Lower leg skin (tissue), 4 donors: ENCODE data around the gene TRIM65. TPM values are rescaled to one million over a fixed set of nuclear protein-coding genes. Genes with fewer than 3 reads are reported as not detected.
"Not testable (repeated sequence)": the region's sequence is repeated elsewhere in the genome, so short reads cannot be mapped to it uniquely, and the experiment has no call there.

Experiments
- DNase-seq, 2 donors: peaks; one replicate each; pipeline ENCODE4 v3.0.0-alpha.2; 2019; ENCODE audit warnings: low spot score in 2 of 2
- H3K4me3 ChIP-seq: fragments of 200-600 bp; sonication (generic); 2 replicates; pipeline ENCODE4 v1.5.1; 2017; ENCODE audit warnings: mild to moderate bottlenecking, low read depth; ENCODE audit not compliant: poor library complexity, severe bottlenecking
- POLR2A ChIP-seq, 2 donors: fragments of 450-650 bp; IDR thresholded peaks; one replicate each; pipeline ENCODE4 v1.6.1; 2016 to 2017; ENCODE audit warnings: antibody characterized with exemption in 2 of 2, mild to moderate bottlenecking in 1 of 2, moderate library complexity in 1 of 2
- WGBS, 2 donors: methylation state at CpG; one replicate each; pipeline ENCODE4 v1.1.5; 2018; 5-methylcytosine and 5-hydroxymethylcytosine counted together
- intact Hi-C: fragments of 100-400 bp; cut with DNase I; formaldehyde crosslinking; loops from one replicate; pipeline ENCODE4 v1.15.0; 2023; ENCODE audit warnings: low total_unique reads
- total RNA-seq, 4 donors: library from RNA; depleted of rRNA; stranded (reverse); fragments of >200 nt; gene quantifications; one replicate each; pipeline ENCODE4 v1.1.0, GENCODE V29; 2016
- TF ChIP-seq, protein P1 (sequence below), 3 donors: fragments of 450-650 bp; IDR thresholded peaks; one replicate each; pipeline ENCODE4 v1.5.1; 2016; ENCODE audit warnings: antibody characterized with exemption in 3 of 3, mild to moderate bottlenecking in 3 of 3, moderate library complexity in 2 of 3

Gene TRIM65
- total RNA-seq, 4 donors from 2014 or later = 23.1 to 36.3 (median 32.2) TPM

DNA sequence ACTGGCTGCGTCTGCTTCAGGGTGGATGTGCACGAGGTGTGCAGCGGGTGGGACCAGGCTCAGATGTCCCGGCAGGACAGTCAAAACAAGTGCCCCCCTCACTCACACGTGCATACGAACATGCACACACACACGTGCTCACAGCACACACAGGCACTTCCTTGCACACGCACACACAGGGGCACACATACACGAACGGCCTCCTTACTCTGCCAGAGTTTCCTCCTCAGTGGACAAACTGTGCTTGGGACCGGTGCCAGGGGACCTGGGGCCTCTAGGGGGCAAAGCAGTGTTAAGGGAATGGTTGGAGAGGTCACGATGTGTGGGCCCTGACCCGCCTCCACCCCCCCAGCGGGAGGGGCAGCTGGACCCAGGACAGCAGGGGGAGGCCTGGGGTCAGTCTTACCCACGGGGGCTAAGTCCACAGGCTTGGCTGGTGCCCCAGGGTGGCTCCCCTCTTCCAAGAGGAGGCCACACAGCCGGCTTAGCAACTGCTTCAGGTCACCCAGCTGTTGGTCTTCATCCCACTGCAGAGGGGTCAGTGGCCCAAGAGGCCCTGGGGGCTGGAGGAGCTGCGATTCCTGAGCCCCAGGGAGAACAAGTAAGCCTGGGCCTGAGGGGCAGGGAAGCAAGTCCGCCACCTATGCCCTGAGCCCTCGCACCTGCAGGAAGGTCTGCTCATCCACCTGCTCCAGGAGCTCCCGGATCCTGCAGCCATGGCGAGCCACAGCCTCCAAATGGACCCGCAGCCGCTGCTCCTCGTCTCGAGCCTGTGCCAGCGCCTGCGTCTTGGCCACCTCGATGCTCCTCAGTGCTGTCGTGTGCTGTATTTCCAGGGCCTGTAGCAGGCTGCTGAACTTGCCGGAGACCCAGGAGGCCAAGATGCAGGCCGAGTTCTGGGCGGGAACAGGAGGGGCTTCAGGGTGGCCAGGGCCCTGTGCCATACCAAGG is 4.9 kb downstream of the TRIM65 start:
- no peak for DNase-seq
- H3K4me3 ChIP-seq = no peak overlapping the region
- no peak for TF ChIP-seq POLR2A (IDR thresholded peaks at IDR 0.05)
- TF ChIP-seq, protein P1, sequence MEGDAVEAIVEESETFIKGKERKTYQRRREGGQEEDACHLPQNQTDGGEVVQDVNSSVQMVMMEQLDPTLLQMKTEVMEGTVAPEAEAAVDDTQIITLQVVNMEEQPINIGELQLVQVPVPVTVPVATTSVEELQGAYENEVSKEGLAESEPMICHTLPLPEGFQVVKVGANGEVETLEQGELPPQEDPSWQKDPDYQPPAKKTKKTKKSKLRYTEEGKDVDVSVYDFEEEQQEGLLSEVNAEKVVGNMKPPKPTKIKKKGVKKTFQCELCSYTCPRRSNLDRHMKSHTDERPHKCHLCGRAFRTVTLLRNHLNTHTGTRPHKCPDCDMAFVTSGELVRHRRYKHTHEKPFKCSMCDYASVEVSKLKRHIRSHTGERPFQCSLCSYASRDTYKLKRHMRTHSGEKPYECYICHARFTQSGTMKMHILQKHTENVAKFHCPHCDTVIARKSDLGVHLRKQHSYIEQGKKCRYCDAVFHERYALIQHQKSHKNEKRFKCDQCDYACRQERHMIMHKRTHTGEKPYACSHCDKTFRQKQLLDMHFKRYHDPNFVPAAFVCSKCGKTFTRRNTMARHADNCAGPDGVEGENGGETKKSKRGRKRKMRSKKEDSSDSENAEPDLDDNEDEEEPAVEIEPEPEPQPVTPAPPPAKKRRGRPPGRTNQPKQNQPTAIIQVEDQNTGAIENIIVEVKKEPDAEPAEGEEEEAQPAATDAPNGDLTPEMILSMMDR (IDR thresholded peaks at IDR 0.05) = no peak
- 87 to 90% methylated on average over 29 to 32 of the region's 32 CpGs for WGBS, 2 donors
- intact Hi-C loops = no loop called here

DNA sequence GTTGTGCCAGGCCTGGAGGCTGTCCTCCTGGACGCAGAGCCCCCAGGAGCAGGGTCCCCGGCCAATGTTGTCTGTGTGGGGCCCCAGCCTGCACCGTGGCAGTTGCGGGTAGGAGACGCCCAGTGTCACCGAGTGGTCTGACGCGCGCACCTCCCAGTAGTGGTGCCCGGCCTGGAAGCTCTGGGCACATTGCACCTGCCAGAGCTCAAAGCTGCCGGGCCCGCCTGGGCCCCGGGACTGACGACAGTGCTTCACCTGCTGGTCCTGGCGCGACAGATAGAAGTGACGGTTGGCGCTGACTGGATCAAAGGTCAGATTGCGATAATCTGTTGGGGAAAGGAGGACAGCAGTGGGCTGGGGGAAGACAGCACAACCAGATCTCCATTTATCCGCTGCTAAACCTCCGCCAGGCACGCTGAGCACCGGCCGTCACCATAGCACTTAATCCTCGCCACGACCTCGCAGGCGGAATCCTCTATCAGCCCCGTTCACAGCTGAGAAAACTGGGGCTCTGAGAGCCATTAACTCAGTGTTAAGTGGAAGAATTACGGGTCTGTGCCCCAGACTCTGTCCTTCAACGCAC is 5.6 kb downstream of the TRIM65 start:
- WGBS, 2 donors = 93 to 94% methylated on average over 31 of the region's 31 CpGs
- TF ChIP-seq, protein P1 (IDR thresholded peaks at IDR 0.05) = no peak
- TF ChIP-seq POLR2A (IDR thresholded peaks at IDR 0.05) = no peak
- no peak for DNase-seq
- no peak overlapping the region for H3K4me3 ChIP-seq
- intact Hi-C loops = no loop called here

DNA sequence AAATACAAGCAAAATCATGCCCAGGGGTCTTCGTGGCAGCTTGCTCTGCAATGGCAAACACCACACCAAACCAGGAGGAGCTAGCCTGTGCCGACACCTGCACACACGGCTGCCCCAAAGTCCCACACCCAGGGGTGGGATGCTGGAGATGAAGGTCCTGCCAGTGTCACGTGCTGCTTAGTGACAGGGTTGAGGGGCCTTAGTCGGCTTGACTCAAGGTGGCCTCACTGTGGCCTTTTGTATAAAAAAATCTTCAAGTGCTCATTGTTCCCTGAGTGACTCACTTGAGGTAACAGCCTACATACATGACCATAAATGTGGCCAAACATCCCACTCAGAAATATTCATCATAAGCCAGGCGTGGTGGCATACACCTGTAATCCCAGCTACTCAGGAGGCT is 7.3 kb downstream of the TRIM65 start:
- whole genome bisulfite sequencing, 2 donors = 69 to 77% methylated on average over 6 of the region's 6 CpGs
- DNase-seq = no peak
- intact Hi-C loops = no loop called here
- TF ChIP-seq, protein P1 (IDR thresholded peaks at IDR 0.05) = no peak
- TF ChIP-seq POLR2A (IDR thresholded peaks at IDR 0.05) = no peak
- H3K4me3 ChIP-seq = no peak overlapping the region

DNA sequence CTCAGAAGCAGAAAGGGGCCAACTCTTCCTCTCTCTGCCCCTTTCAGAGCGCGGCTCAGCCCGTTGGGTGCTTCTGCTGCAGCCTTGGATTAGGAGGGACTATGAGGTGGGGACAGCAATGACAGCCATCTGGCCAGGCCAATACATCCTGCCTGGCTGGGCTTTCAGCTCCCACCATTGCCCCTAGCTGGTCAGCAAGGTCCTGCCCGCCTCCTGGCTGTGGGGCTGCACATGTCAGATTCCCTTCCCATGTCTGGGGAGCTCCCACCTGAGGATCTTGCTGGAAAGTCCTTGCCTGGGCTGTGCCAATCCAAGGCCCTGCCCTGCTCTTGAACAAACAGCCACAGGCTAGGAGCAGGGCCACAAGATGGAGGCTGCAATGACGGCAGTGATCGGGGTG is 8.3 kb downstream of the TRIM65 start:
- DNase-seq = no peak
- 83 to 87% methylated on average over 6 of the region's 6 CpGs for WGBS, 2 donors
- intact Hi-C loops = no loop called here
- TF ChIP-seq POLR2A (IDR thresholded peaks at IDR 0.05) = no peak
- TF ChIP-seq, protein P1 (IDR thresholded peaks at IDR 0.05) = no peak
- H3K4me3 ChIP-seq = no peak overlapping the region

DNA sequence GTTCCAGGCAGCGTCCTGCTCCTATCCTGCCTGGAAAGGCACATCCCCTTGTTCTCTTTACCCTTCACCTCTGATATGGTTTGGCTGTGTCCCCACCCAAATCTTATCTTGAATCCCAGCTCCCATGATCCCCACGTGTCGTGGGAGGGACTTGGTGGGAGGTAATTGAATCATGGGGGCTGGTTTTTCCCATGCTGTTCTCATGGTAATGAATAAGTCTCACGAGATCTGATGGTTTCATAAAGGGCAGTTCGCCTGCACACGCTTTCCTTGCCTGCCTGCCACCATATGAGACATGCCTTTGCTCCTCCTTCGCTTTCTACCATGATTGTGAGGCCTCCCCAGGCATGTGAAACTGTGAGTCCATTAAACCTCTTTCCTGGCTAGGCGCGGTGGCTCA is 10.9 kb downstream of the TRIM65 start:
- intact Hi-C loops, H3K4me3 ChIP-seq, DNase-seq: not testable (repeated sequence)
- WGBS, 2 donors = 90 to 91% methylated on average over 9 of the region's 9 CpGs

DNA sequence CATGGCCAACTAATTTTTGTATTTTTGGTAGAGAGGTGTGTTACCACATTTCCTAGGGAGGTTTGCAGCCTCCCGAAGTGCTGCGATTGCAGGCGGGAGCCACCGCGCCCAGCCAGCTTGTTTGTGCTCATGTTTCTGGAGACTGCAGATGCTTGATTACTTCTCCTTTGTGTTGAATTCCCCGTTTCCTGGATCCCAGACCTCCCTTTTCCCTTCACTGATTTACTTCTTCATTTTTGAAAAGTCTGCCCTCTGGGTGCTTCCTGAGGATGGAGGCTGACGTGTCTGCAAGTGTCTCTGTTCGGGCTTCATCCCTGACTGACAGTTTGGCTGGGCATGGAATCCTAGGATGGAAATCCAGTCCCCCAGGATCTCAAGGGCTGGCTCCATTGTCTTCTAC is 11.3 kb downstream of the TRIM65 start:
- TF ChIP-seq POLR2A (IDR thresholded peaks at IDR 0.05) = no peak
- TF ChIP-seq, protein P1 (IDR thresholded peaks at IDR 0.05) = no peak
- DNase-seq = no peak
- H3K4me3 ChIP-seq = no peak overlapping the region
- 80 to 84% methylated on average over 8 of the region's 8 CpGs for WGBS, 2 donors
- intact Hi-C loops = no loop called here
